PFSK-1 (cell line): Measurements from ENCODE around the gene VASH1.

ENCODE experiments used
- FOXP2 ChIP-seq: optimal IDR thresholded peaks from 2 replicates; pipeline ENCODE3; 2011; ENCODE audit warnings: borderline replicate concordance, control low read depth, inconsistent platforms; ENCODE audit not compliant: insufficient read depth; ENCODE audit errors: extremely low read length, extremely low read depth
- POLR2AphosphoS5 ChIP-seq: IDR thresholded peaks from 2 replicates; pipeline ENCODE4 v1.6.1; 2012; ENCODE audit warnings: low read depth, mild to moderate bottlenecking, control low read depth, low read length, moderate library complexity
- REST ChIP-seq, 2 experiments: IDR thresholded peaks; 2 replicates each; pipeline versions ENCODE4 v1.6.1 to v1.8.0; 2011 to 2012; ENCODE audit warnings: low read depth in 2 of 2, low read length in 2 of 2, control low read depth in 1 of 2, inconsistent platforms in 1 of 2, mild to moderate bottlenecking in 1 of 2, moderate library complexity in 1 of 2; ENCODE audit not compliant: insufficient read depth in 1 of 2
- SIN3A ChIP-seq: IDR thresholded peaks from 2 replicates; pipeline ENCODE4 v1.6.1; 2012; ENCODE audit warnings: mild to moderate bottlenecking, low read length, moderate library complexity, borderline replicate concordance; ENCODE audit not compliant: insufficient read depth
- TAF1 ChIP-seq: IDR thresholded peaks from 2 replicates; pipeline ENCODE4 v1.6.1; 2012; ENCODE audit warnings: low read length, control low read depth, borderline replicate concordance; ENCODE audit not compliant: insufficient read depth

The VASH1 gene

GRCh38 chr14:76716285-76716684 lies 45.0 kb upstream of the VASH1 start:
- TF ChIP-seq FOXP2 (no peak), TAF1 (no peak), POLR2AphosphoS5 (no peak), REST (IDR thresholded peaks at IDR 0.05; ENCODE audit: insufficient read depth in 1 of 2, low read depth in 2 of 2, low read length in 2 of 2) (no peak), SIN3A (no peak)

GRCh38 chr14:76717508-76718290 lies 43.6 kb upstream of the VASH1 start:
- TF ChIP-seq SIN3A (no peak), FOXP2 (no peak), POLR2AphosphoS5 (no peak), TAF1 (no peak), REST (IDR thresholded peaks at IDR 0.05; ENCODE audit: insufficient read depth in 1 of 2, low read depth in 2 of 2, low read length in 2 of 2) (no peak)

GRCh38 chr14:76718306-76719040 lies 42.8 kb upstream of the VASH1 start:
- TF ChIP-seq TAF1 (no peak), SIN3A (no peak)

- no peak for TF ChIP-seq FOXP2
- TF ChIP-seq TAF1 = no peak
- TF ChIP-seq SIN3A = no peak
- no peak for TF ChIP-seq REST (IDR thresholded peaks at IDR 0.05; ENCODE audit: insufficient read depth in 1 of 2, low read depth in 2 of 2, low read length in 2 of 2)
- TF ChIP-seq POLR2AphosphoS5 = no peak
Measured at GRCh38 chr14:76719666-76720065, 41.6 kb upstream of the VASH1 start.

GRCh38 chr14:76720382-76720813 lies 40.9 kb upstream of the VASH1 start:
- no peak; a peak in 1 of 4 replicates for TF ChIP-seq REST (IDR thresholded peaks at IDR 0.05; ENCODE audit: insufficient read depth in 1 of 2, low read depth in 2 of 2, low read length in 2 of 2)
- TF ChIP-seq POLR2AphosphoS5 = no peak
- TF ChIP-seq TAF1 = no peak
- no peak for TF ChIP-seq SIN3A
- no peak for TF ChIP-seq FOXP2
